ENCODE results near the gene PAX8.

The PAX8 gene

DNA sequence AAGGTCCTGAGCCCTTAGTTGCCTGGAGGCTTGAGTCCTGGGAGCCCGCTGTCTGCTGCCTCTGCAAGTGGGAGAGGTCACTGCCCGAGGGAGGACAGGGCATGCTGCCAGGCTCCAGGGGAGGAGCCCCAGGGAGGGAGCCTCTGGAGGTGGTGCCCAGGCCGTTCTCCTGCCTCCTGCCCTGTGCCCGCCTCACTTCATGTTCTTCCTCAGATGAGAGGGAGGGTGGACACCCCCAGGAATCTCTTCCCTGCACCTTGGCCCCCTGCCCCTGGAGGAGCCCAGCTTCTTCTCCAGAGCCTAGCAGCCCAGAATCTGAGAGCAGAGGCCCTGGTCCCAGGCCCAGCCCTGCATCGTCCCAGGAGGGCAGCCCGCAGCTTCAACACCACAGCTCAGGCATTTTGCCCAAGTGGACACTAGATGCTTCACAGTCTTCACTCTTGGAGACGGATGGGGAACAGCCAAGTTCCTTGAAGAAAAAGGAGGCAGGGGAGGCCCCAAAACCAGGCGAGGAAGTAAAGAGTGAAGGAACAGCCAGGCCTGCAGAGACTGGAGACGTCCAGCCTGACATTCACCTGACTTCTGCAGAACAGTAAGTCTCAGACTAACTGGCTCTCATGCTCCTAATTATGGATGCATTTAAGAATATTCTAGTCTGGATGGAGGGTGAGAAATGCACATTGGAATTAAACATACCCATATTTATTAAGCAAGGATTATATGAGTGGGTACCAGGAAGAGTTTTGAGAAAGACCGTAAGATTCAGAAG is 92.9 kb downstream of the PAX8 start:
- Histone ChIP-seq H4K20me1 (ENCODE audit: low read depth, low read length) (no peaks in the 10 kb centered on the region; the same call in 1 of the 2 replicates), H3K4me3 (ENCODE audit: insufficient read depth, low read length, poor library complexity, severe bottlenecking) (no peak overlapping the region), H3K27me3 (ENCODE audit: low read length) (no peaks in the 10 kb centered on the region), H3K27ac (ENCODE audit: low read depth, low read length) (no peak overlapping the region), H3K9me2 (replicated peaks; ENCODE audit: insufficient read depth, low read length) (no peaks in the 10 kb centered on the region), H3K9me3 (ENCODE audit: insufficient read depth, low read length) (no peaks in the 10 kb centered on the region), H3K9ac (ENCODE audit: low read length) (no peak overlapping the region), H3K79me2 (ENCODE audit: insufficient read depth, low read length) (peaks cover 36% of the 10 kb centered on the region), H2AFZ (ENCODE audit: low read depth, low read length, severe bottlenecking) (no peak overlapping the region), H3K4me2 (ENCODE audit: low read depth, low read length, poor library complexity, severe bottlenecking) (no peak overlapping the region), H3K36me3 (ENCODE audit: low read length) (peaks cover 3% of the 10 kb centered on the region; the same call in 1 of the 2 replicates), H3F3A (ENCODE audit: insufficient read depth) (no peaks in the 10 kb centered on the region)
- TF ChIP-seq, protein P1, sequence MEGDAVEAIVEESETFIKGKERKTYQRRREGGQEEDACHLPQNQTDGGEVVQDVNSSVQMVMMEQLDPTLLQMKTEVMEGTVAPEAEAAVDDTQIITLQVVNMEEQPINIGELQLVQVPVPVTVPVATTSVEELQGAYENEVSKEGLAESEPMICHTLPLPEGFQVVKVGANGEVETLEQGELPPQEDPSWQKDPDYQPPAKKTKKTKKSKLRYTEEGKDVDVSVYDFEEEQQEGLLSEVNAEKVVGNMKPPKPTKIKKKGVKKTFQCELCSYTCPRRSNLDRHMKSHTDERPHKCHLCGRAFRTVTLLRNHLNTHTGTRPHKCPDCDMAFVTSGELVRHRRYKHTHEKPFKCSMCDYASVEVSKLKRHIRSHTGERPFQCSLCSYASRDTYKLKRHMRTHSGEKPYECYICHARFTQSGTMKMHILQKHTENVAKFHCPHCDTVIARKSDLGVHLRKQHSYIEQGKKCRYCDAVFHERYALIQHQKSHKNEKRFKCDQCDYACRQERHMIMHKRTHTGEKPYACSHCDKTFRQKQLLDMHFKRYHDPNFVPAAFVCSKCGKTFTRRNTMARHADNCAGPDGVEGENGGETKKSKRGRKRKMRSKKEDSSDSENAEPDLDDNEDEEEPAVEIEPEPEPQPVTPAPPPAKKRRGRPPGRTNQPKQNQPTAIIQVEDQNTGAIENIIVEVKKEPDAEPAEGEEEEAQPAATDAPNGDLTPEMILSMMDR (IDR thresholded peaks at IDR 0.05; ENCODE audit: insufficient read depth, low read length, poor library complexity, severe bottlenecking) = no peak
- no peak for TF ChIP-seq EZH2phosphoT487 (conservative IDR thresholded peaks at IDR 0.05; ENCODE audit: low read length)

DNA sequence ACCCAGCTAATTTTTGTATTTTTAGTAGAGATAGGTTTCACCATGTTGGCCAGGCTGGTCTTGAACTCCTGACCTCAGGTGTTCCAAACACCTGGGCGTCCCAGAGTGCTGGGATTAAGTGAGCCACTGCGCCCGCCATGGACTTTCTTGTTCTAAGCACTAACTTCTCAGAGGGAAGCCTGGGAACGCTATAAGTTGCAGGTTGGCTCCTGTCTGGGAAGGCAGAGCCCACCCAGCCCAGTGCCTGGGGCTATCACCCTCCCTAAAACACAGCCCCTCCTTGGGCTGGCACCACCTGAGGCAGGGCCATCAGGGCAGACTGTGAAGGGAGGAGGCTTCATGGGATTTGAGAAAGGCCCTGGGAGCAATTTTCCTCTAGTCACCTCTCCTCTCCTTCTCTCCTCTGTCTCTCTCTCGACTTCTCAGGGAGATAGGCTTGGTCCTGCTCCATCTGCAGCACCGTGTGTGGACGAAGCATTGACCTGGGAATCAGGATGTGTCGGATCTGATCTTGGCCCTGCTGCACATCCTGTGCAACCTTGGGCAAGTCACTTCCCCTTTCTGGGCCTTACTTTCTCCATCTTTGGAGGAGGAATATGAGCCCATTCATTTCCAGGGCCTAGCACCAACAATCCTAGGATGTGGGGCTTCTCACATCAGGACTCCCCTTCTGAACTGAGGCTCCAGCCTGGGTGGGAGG is 94.0 kb downstream of the PAX8 start:
- H3K9ac ChIP-seq (ENCODE audit: low read length) = no peak overlapping the region
- peaks cover 3% of the 10 kb centered on the region; the same call in 1 of the 2 replicates for H3K36me3 ChIP-seq (ENCODE audit: low read length)
- no peaks in the 10 kb centered on the region for H3K27me3 ChIP-seq (ENCODE audit: low read length)
- H3K9me2 ChIP-seq (replicated peaks; ENCODE audit: insufficient read depth, low read length) = no peaks in the 10 kb centered on the region
- H3K79me2 ChIP-seq (ENCODE audit: insufficient read depth, low read length) = peaks cover 34% of the 10 kb centered on the region
- no peaks in the 10 kb centered on the region for H4K20me1 ChIP-seq (ENCODE audit: low read depth, low read length)
- no peak overlapping the region for H3K27ac ChIP-seq (ENCODE audit: low read depth, low read length)
- H3F3A ChIP-seq (ENCODE audit: insufficient read depth) = no peaks in the 10 kb centered on the region
- no peak overlapping the region for H3K4me3 ChIP-seq (ENCODE audit: insufficient read depth, low read length, poor library complexity, severe bottlenecking)
- no peak for TF ChIP-seq EZH2phosphoT487 (conservative IDR thresholded peaks at IDR 0.05; ENCODE audit: low read length)
- TF ChIP-seq, protein P1 (IDR thresholded peaks at IDR 0.05; ENCODE audit: insufficient read depth, low read length, poor library complexity, severe bottlenecking) = no peak
- H3K4me2 ChIP-seq (ENCODE audit: low read depth, low read length, poor library complexity, severe bottlenecking) = no peak overlapping the region
- H2AFZ ChIP-seq (ENCODE audit: low read depth, low read length, severe bottlenecking) = no peak overlapping the region
- H3K9me3 ChIP-seq (ENCODE audit: insufficient read depth, low read length) = no peaks in the 10 kb centered on the region

DNA sequence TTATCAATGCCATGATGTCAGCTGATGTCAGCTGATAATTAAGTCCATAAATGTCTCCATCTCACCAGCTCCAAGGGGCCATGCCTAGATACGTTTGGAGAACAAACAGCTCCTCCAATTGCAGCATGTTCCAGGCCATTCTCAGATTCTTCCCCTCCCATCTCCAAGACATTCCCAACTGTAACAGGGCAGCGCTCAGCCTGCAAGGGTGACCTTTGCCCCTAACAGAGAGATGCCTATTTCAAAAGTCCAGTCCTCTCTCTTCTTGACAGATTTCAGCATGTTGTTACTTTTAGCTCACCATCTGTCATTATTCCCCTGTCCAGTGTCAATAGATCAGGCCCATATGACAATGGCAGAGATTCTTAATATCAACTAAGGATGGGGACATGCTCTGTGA is 95.0 kb downstream of the PAX8 start:
- Histone ChIP-seq H3K27me3 (ENCODE audit: low read length) (no peaks in the 10 kb centered on the region), H3K9ac (ENCODE audit: low read length) (no peak overlapping the region), H2AFZ (ENCODE audit: low read depth, low read length, severe bottlenecking) (no peak overlapping the region), H3K79me2 (ENCODE audit: insufficient read depth, low read length) (peaks cover 44% of the 10 kb centered on the region), H3K36me3 (ENCODE audit: low read length) (peaks cover 3% of the 10 kb centered on the region; the same call in 1 of the 2 replicates), H3K4me3 (ENCODE audit: insufficient read depth, low read length, poor library complexity, severe bottlenecking) (no peak overlapping the region), H3F3A (ENCODE audit: insufficient read depth) (no peaks in the 10 kb centered on the region), H4K20me1 (ENCODE audit: low read depth, low read length) (peaks cover 3% of the 10 kb centered on the region; the same call in 1 of the 2 replicates), H3K9me3 (ENCODE audit: insufficient read depth, low read length) (no peaks in the 10 kb centered on the region), H3K9me2 (replicated peaks; ENCODE audit: insufficient read depth, low read length) (no peaks in the 10 kb centered on the region), H3K27ac (ENCODE audit: low read depth, low read length) (no peak overlapping the region), H3K4me2 (ENCODE audit: low read depth, low read length, poor library complexity, severe bottlenecking) (no peak overlapping the region)
- TF ChIP-seq, protein P1 (IDR thresholded peaks at IDR 0.05; ENCODE audit: insufficient read depth, low read length, poor library complexity, severe bottlenecking) = no peak
- no peak for TF ChIP-seq EZH2phosphoT487 (conservative IDR thresholded peaks at IDR 0.05; ENCODE audit: low read length)
